ENCODE measurements around the gene PDE1C.

DNA sequence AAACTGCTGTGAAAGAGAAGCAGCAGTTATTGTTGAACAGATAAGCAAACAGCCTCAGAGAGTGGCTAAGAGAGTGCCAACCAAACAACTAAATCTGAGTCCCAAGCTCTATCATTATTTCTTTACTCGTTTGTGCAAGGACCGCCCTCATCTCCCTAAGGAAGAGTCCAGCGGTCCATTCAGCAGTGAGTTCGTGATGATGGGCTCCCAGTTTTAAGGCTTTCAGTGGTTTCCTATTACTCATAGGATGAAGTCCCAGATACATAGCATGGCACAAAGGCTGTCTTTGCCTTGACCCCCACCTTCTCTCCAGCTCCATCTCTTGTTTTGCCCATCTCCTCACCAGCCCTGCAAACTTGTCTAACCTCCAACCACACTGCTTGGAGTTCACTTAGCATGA, 24.3 kb upstream of the PDE1C start:
- no peak for TF ChIP-seq JUND (IDR thresholded peaks at IDR 0.05)
- TF ChIP-seq RAD21 (IDR thresholded peaks at IDR 0.05; ENCODE audit: low read length), result no peak
- TF ChIP-seq EZH2phosphoT487 (IDR thresholded peaks at IDR 0.05; ENCODE audit: borderline replicate concordance, low read depth), result no peak
- TF ChIP-seq, protein P1, sequence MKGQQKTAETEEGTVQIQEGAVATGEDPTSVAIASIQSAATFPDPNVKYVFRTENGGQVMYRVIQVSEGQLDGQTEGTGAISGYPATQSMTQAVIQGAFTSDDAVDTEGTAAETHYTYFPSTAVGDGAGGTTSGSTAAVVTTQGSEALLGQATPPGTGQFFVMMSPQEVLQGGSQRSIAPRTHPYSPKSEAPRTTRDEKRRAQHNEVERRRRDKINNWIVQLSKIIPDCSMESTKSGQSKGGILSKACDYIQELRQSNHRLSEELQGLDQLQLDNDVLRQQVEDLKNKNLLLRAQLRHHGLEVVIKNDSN (IDR thresholded peaks at IDR 0.05; ENCODE audit: borderline replicate concordance, low read depth), result no peak
- TF ChIP-seq POLR2AphosphoS5 (IDR thresholded peaks at IDR 0.05; ENCODE audit: low read depth, low read length), result no peak

Data from SK-N-SH (cell line).